ENCODE measurements around the gene JARID2. TPM values are rescaled to one million over a fixed set of nuclear protein-coding genes. Genes with fewer than 3 reads are reported as not detected.

Gene JARID2
- total and polyA plus RNA-seq, 9 of the 15 experiments (the other 6 are each of a cell fraction or from before 2014, with no cell fraction given) = 5.0 to 29.0 (median 15.6) TPM

DNA sequence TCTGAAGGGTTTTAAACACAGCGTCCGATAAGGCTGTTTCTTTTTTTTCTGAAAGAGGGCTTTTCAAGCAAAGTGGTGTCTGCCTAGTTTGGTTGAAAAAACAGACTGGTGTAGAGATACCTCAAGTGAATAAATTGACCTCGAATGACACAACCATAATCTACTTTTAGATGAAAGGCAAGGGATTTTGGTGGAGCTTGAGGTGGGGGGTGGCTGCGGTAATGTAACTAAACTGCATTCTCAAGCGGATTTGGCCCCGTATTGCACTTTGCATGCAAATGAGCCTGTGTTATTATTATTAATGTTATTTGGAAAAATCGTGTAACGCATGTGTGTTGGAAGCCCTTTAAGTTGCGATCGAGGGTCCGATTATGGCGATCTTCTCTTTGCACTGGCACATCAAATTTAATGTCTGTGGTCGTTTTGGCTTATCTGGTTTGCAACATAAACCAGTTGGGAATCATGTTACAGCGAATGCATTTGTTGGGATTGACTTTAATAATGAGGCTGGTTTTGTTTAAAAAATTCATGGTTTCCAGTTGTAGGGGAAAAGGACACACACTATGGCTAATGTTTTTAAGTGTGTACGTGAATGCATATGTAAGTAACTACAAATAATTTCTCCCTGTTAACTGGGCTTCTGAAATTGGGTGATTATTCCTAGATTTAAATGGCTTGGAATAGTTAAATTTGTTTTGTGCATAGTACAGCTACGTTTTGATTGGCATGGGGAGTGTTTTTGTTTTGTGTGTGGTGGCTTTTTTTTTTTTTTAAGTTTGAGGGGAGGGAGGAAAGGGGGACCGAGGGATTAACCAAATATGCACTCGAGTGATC lies 1.0 kb downstream of the JARID2 start (continued):
- TF ChIP-seq POLR3A (IDR thresholded peaks at IDR 0.05; ENCODE audit: borderline replicate concordance, extremely low read depth, insufficient read depth, insufficient read length) (no peak), NRF1 (conservative IDR thresholded peaks at IDR 0.05 in 1 of 2, IDR thresholded peaks at IDR 0.05 in 1 of 2) (0 out of 4 replicates have a peak, but pooled peaks of 1 of the 2 experiments have one; percentile 21), TRIM28 (IDR thresholded peaks at IDR 0.05) (no peak), MAZ (CRISPR knock-in tag; conservative IDR thresholded peaks at IDR 0.05 in 1 of 2, IDR thresholded peaks at IDR 0.05 in 1 of 2) (peak in 1 of 2 experiments; percentile 33; a peak in 1 of 4 replicates), HLTF (IDR thresholded peaks at IDR 0.05) (0 out of 2 replicates have a peak, but pooled peaks have one; percentile 33), ATF7 (IDR thresholded peaks at IDR 0.05) (0 out of 2 replicates have a peak, but pooled peaks have one; percentile 7), GATAD2A (IDR thresholded peaks at IDR 0.05) (0 out of 2 replicates have a peak, but pooled peaks have one; percentile 45), ARID1B (IDR thresholded peaks at IDR 0.05) (peak; percentile 56)
- TF ChIP-seq, protein P1, sequence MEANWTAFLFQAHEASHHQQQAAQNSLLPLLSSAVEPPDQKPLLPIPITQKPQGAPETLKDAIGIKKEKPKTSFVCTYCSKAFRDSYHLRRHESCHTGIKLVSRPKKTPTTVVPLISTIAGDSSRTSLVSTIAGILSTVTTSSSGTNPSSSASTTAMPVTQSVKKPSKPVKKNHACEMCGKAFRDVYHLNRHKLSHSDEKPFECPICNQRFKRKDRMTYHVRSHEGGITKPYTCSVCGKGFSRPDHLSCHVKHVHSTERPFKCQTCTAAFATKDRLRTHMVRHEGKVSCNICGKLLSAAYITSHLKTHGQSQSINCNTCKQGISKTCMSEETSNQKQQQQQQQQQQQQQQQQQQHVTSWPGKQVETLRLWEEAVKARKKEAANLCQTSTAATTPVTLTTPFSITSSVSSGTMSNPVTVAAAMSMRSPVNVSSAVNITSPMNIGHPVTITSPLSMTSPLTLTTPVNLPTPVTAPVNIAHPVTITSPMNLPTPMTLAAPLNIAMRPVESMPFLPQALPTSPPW (CRISPR knock-in tag; IDR thresholded peaks at IDR 0.05) = peak; percentile 42
- TF ChIP-seq, protein P2, sequence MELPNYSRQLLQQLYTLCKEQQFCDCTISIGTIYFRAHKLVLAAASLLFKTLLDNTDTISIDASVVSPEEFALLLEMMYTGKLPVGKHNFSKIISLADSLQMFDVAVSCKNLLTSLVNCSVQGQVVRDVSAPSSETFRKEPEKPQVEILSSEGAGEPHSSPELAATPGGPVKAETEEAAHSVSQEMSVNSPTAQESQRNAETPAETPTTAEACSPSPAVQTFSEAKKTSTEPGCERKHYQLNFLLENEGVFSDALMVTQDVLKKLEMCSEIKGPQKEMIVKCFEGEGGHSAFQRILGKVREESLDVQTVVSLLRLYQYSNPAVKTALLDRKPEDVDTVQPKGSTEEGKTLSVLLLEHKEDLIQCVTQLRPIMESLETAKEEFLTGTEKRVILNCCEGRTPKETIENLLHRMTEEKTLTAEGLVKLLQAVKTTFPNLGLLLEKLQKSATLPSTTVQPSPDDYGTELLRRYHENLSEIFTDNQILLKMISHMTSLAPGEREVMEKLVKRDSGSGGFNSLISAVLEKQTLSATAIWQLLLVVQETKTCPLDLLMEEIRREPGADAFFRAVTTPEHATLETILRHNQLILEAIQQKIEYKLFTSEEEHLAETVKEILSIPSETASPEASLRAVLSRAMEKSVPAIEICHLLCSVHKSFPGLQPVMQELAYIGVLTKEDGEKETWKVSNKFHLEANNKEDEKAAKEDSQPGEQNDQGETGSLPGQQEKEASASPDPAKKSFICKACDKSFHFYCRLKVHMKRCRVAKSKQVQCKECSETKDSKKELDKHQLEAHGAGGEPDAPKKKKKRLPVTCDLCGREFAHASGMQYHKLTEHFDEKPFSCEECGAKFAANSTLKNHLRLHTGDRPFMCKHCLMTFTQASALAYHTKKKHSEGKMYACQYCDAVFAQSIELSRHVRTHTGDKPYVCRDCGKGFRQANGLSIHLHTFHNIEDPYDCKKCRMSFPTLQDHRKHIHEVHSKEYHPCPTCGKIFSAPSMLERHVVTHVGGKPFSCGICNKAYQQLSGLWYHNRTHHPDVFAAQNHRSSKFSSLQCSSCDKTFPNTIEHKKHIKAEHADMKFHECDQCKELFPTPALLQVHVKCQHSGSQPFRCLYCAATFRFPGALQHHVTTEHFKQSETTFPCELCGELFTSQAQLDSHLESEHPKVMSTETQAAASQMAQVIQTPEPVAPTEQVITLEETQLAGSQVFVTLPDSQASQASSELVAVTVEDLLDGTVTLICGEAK (IDR thresholded peaks at IDR 0.05) = 0 out of 2 replicates have a peak, but pooled peaks have one; percentile 61
- TF ChIP-seq, protein P2 (CRISPR knock-in tag; IDR thresholded peaks at IDR 0.05) = no peak
- TF ChIP-seq, protein P3, sequence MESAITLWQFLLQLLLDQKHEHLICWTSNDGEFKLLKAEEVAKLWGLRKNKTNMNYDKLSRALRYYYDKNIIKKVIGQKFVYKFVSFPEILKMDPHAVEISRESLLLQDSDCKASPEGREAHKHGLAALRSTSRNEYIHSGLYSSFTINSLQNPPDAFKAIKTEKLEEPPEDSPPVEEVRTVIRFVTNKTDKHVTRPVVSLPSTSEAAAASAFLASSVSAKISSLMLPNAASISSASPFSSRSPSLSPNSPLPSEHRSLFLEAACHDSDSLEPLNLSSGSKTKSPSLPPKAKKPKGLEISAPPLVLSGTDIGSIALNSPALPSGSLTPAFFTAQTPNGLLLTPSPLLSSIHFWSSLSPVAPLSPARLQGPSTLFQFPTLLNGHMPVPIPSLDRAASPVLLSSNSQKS (CRISPR knock-in tag; IDR thresholded peaks at IDR 0.05) = no peak
- TF ChIP-seq, protein P4, sequence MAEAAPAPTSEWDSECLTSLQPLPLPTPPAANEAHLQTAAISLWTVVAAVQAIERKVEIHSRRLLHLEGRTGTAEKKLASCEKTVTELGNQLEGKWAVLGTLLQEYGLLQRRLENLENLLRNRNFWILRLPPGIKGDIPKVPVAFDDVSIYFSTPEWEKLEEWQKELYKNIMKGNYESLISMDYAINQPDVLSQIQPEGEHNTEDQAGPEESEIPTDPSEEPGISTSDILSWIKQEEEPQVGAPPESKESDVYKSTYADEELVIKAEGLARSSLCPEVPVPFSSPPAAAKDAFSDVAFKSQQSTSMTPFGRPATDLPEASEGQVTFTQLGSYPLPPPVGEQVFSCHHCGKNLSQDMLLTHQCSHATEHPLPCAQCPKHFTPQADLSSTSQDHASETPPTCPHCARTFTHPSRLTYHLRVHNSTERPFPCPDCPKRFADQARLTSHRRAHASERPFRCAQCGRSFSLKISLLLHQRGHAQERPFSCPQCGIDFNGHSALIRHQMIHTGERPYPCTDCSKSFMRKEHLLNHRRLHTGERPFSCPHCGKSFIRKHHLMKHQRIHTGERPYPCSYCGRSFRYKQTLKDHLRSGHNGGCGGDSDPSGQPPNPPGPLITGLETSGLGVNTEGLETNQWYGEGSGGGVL (CRISPR knock-in tag; IDR thresholded peaks at IDR 0.05) = no peak

Data from K562 (cell line).